ENCODE measurements around the gene TMPRSS5.

GRCh38 chr11:113722934-113723333 is 16.8 kb upstream of the TMPRSS5 start:
- no peak for TF ChIP-seq CTCF (IDR thresholded peaks at IDR 0.05)
- TF ChIP-seq EZH2 (IDR thresholded peaks at IDR 0.05) = no peak
